ENCODE data around the gene KRTAP2-2.

- TF ChIP-seq HDAC2 (CRISPR knock-in tag; IDR thresholded peaks at IDR 0.05) (no peak), CTCF (CRISPR knock-in tag; IDR thresholded peaks at IDR 0.05) (no peak), SIX1 (CRISPR knock-in tag; IDR thresholded peaks at IDR 0.05; ENCODE audit: borderline replicate concordance) (no peak), DNMT1 (CRISPR knock-in tag; IDR thresholded peaks at IDR 0.05) (no peak), RNF2 (conservative IDR thresholded peaks at IDR 0.05; ENCODE audit: low read depth) (no peak), NBN (conservative IDR thresholded peaks at IDR 0.05) (no peak), SETDB1 (CRISPR knock-in tag; IDR thresholded peaks at IDR 0.05; ENCODE audit: borderline replicate concordance) (no peak), TEF (CRISPR knock-in tag; IDR thresholded peaks at IDR 0.05) (no peak), ZBTB46 (CRISPR knock-in tag; IDR thresholded peaks at IDR 0.05; ENCODE audit: borderline replicate concordance) (no peak), ATF7 (IDR thresholded peaks at IDR 0.05) (no peak), ATF7 (CRISPR knock-in tag; IDR thresholded peaks at IDR 0.05) (no peak), TAF1 (CRISPR knock-in tag; IDR thresholded peaks at IDR 0.05) (no peak), FOXM1 (CRISPR knock-in tag; IDR thresholded peaks at IDR 0.05) (no peak), CHD2 (IDR thresholded peaks at IDR 0.05; ENCODE audit: low read depth, low read length) (no peak)
Measured at GRCh38 chr17:41057547-41057946, 2.5 kb upstream of the KRTAP2-2 start.

All from HepG2 (cell line).